K562 (cell line): ENCODE data around the gene IGSF21. TPM values are rescaled to one million over a fixed set of nuclear protein-coding genes. Genes with fewer than 3 reads are reported as not detected.

ENCODE experiments used
- ADNP ChIP-seq: fragments of 200-800 bp; sonication (Bioruptor generic); IDR thresholded peaks from 2 replicates; pipeline ENCODE4 v1.6.1; 2016; ENCODE audit warnings: missing genetic modification characterization, missing compliant biosample characterization
- BCOR ChIP-seq: fragments of 450-650 bp; IDR thresholded peaks from 2 replicates; pipeline ENCODE4 v1.6.1; 2016
- CC2D1A ChIP-seq: fragments of 450-650 bp; IDR thresholded peaks from 2 replicates; pipeline ENCODE4 v1.6.1; 2017; ENCODE audit warnings: mild to moderate bottlenecking
- PHF20 ChIP-seq: fragments of 450-650 bp; IDR thresholded peaks from 2 replicates; pipeline ENCODE4 v1.6.1; 2018; ENCODE audit not compliant: partially characterized antibody
- PHF21A ChIP-seq: fragments of 450-650 bp; IDR thresholded peaks from 2 replicates; pipeline ENCODE4 v1.6.1; 2017; ENCODE audit warnings: low read depth, borderline replicate concordance
- PML ChIP-seq: IDR thresholded peaks from 2 replicates; pipeline ENCODE4 v1.6.1; 2012; ENCODE audit warnings: low read length, inconsistent platforms
- RBM25 ChIP-seq: fragments of 200-400 bp; formaldehyde crosslinking; IDR thresholded peaks from 2 replicates; pipeline ENCODE4 v1.6.1; 2018; ENCODE audit warnings: low read length, low read depth, moderate library complexity; ENCODE audit not compliant: severe bottlenecking
- SMARCA5 ChIP-seq: fragments of 450-650 bp; IDR thresholded peaks from 2 replicates; pipeline ENCODE4 v1.6.1; 2016
- SNIP1 ChIP-seq: fragments of 450-650 bp; IDR thresholded peaks from 2 replicates; pipeline ENCODE4 v1.7.1; 2017; ENCODE audit warnings: low read depth, mild to moderate bottlenecking
- SP1 ChIP-seq: sonication (generic); formaldehyde crosslinking; IDR thresholded peaks from 2 replicates; pipeline ENCODE4 v1.8.1; 2022; ENCODE audit warnings: mild to moderate bottlenecking, missing genetic modification reagents
- ZNF41 ChIP-seq: fragments of 250-450 bp; sonication (Bioruptor Pico); conservative IDR thresholded peaks from 2 replicates; pipeline ENCODE4 v1.4.0; 2020; ENCODE audit warnings: mild to moderate bottlenecking
- ZNF75A ChIP-seq: fragments of 450-650 bp; formaldehyde crosslinking; IDR thresholded peaks from 2 replicates; pipeline ENCODE4 v1.4.0; 2020; ENCODE audit warnings: mild to moderate bottlenecking
- polyA plus RNA-seq, 8 experiments: library from polyadenylated mRNA; depleted of rRNA in 4 of 8; stranded (reverse) in 5 of 8; unstranded in 3 of 8; fragments of >200 nt; fragmentation: Nextera tagmentation in 2 of 8; fragmentation: Illumina TruSeq in 1 of 8; extraction: Ambion mirVana in 2 of 8; extraction: Trizol in 1 of 8; gene quantifications; 2 replicates each; pipeline versions ENCODE4 v1.2.1 to v1.2.3, GENCODE V29; 2011 to 2014; ENCODE audit warnings: inconsistent platforms in 1 of 8, missing spikeins in 1 of 8
- total RNA-seq, 7 experiments: library from RNA; depleted of rRNA in 6 of 7; stranded (reverse); fragments of >200 nt in 6 of 7; fragmentation: Illumina TruSeq in 2 of 7; extraction: Trizol in 2 of 7; gene quantifications; 2 replicates each; pipeline versions ENCODE4 v1.2.1 to v1.2.3, GENCODE V29; 2011 to 2021; ENCODE audit warnings: low replicate concordance in 1 of 7
- TF ChIP-seq, protein P1 (sequence below): fragments of 250-450 bp; sonication (Bioruptor Pico); IDR thresholded peaks from 2 replicates; pipeline ENCODE4 v1.8.0; 2022; ENCODE audit warnings: inconsistent platforms
- TF ChIP-seq, protein P2 (sequence below): IDR thresholded peaks from 2 replicates; pipeline ENCODE4 v1.6.1; 2012; ENCODE audit warnings: low read depth, low read length, improper control_type of control experiment, borderline replicate concordance
- TF ChIP-seq, protein P3 (sequence below): fragments of 250-450 bp; sonication (Bioruptor Pico); IDR thresholded peaks from 2 replicates; pipeline ENCODE4 v1.4.0; 2020
- TF ChIP-seq, protein P4 (sequence below): fragments of 450-650 bp; IDR thresholded peaks from 2 replicates; pipeline ENCODE4 v1.7.1; 2018; ENCODE audit warnings: mild to moderate bottlenecking, low read depth; ENCODE audit not compliant: partially characterized antibody
- TF ChIP-seq, protein P5 (sequence below): sonication (generic); IDR thresholded peaks from 2 replicates; pipeline ENCODE4 v1.6.1; 2016

Gene IGSF21
- total and polyA plus RNA-seq, 9 of the 15 experiments (the other 6 are each of a cell fraction or from before 2014, with no cell fraction given): not detected

DNA sequence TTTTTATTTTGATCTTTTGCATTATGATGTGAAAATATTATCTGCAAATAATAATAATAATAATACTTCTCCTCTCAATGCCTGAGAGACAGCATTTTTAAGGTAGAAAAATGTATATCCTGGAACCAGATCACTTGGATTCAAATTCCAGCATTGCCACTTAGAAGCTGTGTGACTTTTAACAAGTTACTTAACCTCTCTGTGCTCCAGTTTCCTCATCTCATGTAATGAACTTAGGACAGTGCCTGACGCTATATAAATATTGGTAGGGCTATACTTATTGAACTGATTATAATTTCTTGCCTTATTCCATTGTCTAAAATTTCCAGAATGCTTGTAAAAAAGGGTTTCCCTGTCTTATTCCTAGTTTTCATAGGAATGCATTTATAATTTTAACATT lies 137.2 kb downstream of the IGSF21 start (continued):
- TF ChIP-seq, protein P1, sequence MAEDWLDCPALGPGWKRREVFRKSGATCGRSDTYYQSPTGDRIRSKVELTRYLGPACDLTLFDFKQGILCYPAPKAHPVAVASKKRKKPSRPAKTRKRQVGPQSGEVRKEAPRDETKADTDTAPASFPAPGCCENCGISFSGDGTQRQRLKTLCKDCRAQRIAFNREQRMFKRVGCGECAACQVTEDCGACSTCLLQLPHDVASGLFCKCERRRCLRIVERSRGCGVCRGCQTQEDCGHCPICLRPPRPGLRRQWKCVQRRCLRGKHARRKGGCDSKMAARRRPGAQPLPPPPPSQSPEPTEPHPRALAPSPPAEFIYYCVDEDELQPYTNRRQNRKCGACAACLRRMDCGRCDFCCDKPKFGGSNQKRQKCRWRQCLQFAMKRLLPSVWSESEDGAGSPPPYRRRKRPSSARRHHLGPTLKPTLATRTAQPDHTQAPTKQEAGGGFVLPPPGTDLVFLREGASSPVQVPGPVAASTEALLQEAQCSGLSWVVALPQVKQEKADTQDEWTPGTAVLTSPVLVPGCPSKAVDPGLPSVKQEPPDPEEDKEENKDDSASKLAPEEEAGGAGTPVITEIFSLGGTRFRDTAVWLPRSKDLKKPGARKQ (CRISPR knock-in tag): no peak
- TF ChIP-seq PHF20 (no peak), ZNF41 (CRISPR knock-in tag) (no peak), ZNF75A (no peak), SP1 (no peak), PHF21A (no peak), SNIP1 (no peak), SMARCA5 (peak; percentile 69; the same call in 1 of the 2 replicates), ADNP (tag) (peak; percentile 62; the same call in 1 of the 2 replicates), PML (no peak), CC2D1A (no peak), RBM25 (peak; percentile 98), BCOR (peak; percentile 92)
- TF ChIP-seq, protein P2, sequence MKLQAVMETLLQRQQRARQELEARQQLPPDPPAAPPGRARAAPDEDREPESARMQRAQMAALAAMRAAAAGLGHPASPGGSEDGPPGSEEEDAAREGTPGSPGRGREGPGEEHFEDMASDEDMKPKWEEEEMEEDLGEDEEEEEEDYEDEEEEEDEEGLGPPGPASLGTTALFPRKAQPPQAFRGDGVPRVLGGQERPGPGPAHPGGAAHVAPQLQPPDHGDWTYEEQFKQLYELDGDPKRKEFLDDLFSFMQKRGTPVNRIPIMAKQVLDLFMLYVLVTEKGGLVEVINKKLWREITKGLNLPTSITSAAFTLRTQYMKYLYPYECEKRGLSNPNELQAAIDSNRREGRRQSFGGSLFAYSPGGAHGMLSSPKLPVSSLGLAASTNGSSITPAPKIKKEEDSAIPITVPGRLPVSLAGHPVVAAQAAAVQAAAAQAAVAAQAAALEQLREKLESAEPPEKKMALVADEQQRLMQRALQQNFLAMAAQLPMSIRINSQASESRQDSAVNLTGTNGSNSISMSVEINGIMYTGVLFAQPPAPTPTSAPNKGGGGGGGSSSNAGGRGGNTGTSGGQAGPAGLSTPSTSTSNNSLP: no peak
- TF ChIP-seq, protein P3, sequence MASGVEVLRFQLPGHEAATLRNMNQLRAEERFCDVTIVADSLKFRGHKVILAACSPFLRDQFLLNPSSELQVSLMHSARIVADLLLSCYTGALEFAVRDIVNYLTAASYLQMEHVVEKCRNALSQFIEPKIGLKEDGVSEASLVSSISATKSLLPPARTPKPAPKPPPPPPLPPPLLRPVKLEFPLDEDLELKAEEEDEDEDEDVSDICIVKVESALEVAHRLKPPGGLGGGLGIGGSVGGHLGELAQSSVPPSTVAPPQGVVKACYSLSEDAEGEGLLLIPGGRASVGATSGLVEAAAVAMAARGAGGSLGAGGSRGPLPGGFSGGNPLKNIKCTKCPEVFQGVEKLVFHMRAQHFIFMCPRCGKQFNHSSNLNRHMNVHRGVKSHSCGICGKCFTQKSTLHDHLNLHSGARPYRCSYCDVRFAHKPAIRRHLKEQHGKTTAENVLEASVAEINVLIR (CRISPR knock-in tag): no peak
- TF ChIP-seq, protein P4, sequence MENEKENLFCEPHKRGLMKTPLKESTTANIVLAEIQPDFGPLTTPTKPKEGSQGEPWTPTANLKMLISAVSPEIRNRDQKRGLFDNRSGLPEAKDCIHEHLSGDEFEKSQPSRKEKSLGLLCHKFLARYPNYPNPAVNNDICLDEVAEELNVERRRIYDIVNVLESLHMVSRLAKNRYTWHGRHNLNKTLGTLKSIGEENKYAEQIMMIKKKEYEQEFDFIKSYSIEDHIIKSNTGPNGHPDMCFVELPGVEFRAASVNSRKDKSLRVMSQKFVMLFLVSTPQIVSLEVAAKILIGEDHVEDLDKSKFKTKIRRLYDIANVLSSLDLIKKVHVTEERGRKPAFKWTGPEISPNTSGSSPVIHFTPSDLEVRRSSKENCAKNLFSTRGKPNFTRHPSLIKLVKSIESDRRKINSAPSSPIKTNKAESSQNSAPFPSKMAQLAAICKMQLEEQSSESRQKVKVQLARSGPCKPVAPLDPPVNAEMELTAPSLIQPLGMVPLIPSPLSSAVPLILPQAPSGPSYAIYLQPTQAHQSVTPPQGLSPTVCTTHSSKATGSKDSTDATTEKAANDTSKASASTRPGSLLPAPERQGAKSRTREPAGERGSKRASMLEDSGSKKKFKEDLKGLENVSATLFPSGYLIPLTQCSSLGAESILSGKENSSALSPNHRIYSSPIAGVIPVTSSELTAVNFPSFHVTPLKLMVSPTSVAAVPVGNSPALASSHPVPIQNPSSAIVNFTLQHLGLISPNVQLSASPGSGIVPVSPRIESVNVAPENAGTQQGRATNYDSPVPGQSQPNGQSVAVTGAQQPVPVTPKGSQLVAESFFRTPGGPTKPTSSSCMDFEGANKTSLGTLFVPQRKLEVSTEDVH: no peak
- TF ChIP-seq, protein P5, sequence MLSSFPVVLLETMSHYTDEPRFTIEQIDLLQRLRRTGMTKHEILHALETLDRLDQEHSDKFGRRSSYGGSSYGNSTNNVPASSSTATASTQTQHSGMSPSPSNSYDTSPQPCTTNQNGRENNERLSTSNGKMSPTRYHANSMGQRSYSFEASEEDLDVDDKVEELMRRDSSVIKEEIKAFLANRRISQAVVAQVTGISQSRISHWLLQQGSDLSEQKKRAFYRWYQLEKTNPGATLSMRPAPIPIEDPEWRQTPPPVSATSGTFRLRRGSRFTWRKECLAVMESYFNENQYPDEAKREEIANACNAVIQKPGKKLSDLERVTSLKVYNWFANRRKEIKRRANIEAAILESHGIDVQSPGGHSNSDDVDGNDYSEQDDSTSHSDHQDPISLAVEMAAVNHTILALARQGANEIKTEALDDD: no peak
